ENCODE measurements around the gene ANGPT4.

DNA sequence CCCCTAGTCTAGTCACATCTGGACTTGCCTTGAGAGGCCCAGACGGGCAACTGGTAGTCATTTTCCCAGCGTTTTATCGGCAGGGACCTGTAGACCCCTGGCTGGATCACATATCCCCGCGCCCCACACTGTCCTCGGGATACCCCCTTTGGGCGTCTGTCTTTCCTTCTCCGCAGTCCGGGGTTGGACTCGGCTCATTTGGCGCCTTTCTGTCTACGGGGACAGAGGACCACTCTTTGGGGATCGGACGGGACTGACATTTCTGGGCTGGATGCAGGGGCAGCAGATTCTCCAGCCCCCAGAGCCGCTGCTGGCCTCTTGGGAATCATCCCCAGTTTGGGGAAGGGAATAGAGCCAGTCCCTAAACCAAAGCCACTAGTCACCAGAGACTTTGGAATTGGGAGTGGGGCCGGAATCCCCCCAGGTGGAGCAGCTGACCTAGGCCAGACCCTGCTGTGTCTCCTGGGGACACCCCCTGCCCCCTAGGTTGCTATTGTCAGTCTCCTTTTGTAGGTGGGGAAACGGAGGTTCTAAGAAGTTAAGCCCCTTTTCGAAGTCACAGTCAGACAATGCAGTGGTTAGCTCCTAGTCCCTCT is 81.9 kb downstream of the ANGPT4 start:
- TF ChIP-seq, protein P1, sequence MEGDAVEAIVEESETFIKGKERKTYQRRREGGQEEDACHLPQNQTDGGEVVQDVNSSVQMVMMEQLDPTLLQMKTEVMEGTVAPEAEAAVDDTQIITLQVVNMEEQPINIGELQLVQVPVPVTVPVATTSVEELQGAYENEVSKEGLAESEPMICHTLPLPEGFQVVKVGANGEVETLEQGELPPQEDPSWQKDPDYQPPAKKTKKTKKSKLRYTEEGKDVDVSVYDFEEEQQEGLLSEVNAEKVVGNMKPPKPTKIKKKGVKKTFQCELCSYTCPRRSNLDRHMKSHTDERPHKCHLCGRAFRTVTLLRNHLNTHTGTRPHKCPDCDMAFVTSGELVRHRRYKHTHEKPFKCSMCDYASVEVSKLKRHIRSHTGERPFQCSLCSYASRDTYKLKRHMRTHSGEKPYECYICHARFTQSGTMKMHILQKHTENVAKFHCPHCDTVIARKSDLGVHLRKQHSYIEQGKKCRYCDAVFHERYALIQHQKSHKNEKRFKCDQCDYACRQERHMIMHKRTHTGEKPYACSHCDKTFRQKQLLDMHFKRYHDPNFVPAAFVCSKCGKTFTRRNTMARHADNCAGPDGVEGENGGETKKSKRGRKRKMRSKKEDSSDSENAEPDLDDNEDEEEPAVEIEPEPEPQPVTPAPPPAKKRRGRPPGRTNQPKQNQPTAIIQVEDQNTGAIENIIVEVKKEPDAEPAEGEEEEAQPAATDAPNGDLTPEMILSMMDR (IDR thresholded peaks at IDR 0.05): no peak
- TF ChIP-seq POLR2A (IDR thresholded peaks at IDR 0.05): no peak
